ENCODE results near the gene ALDH16A1. TPM values are rescaled to one million over a fixed set of nuclear protein-coding genes. Genes with fewer than 3 reads are reported as not detected.
A peak's percentile ranks its signal among the peaks of the same experiment; 100 is the strongest.
"Not testable (repeated sequence)": the region's sequence is repeated elsewhere in the genome, so short reads cannot be mapped to it uniquely, and the experiment has no call there.

The ALDH16A1 gene
- total RNA-seq, 1 experiment from 2014 or later, result 50.9 TPM

- peak; percentile 73 for DNase-seq (ENCODE audit: low spot score)
- in situ Hi-C loops (cut with HindIII; ENCODE audit: low sequenced_read_pairs), result no loop called here
These were observed 16.5 kb upstream of the ALDH16A1 start for GRCh38 chr19:49436381-49437017.

- DNase-seq (ENCODE audit: low spot score), result peak; percentile 94
- in situ Hi-C loops (cut with HindIII; ENCODE audit: low sequenced_read_pairs), result no loop called here
These were observed 15.8 kb upstream of the ALDH16A1 start for GRCh38 chr19:49437231-49437630.

- DNase-seq (ENCODE audit: low spot score), result peak; percentile 77
- in situ Hi-C loops (cut with HindIII; ENCODE audit: low sequenced_read_pairs), result no loop called here
These were observed 14.8 kb upstream of the ALDH16A1 start for GRCh38 chr19:49438261-49438660.

- DNase-seq (ENCODE audit: low spot score), result no peak
- in situ Hi-C loops (cut with HindIII; ENCODE audit: low sequenced_read_pairs), result no loop called here
These were observed 13.2 kb upstream of the ALDH16A1 start for GRCh38 chr19:49439836-49440235.

- in situ Hi-C loops (cut with HindIII; ENCODE audit: low sequenced_read_pairs), result no loop called here
- peak; percentile 61 for DNase-seq (ENCODE audit: low spot score)
These were observed 12.4 kb upstream of the ALDH16A1 start for GRCh38 chr19:49440439-49441209.

- in situ Hi-C loops (cut with HindIII; ENCODE audit: low sequenced_read_pairs), result no loop called here
- DNase-seq (ENCODE audit: low spot score), result peak; percentile 88
These were observed 11.6 kb upstream of the ALDH16A1 start, which contains the start of gene SLC17A7 for GRCh38 chr19:49441210-49441959. TSS of gene SLC17A7 (minus strand) at chr19:49441527. CDS start at chr19:49441379, 148 bp downstream.

- in situ Hi-C loops (cut with HindIII; ENCODE audit: low sequenced_read_pairs), result no loop called here
- no peak for DNase-seq (ENCODE audit: low spot score)
These were observed 11.1 kb upstream of the ALDH16A1 start for GRCh38 chr19:49441960-49442350.

- in situ Hi-C loops (cut with HindIII; ENCODE audit: low sequenced_read_pairs), result no loop called here
- DNase-seq (ENCODE audit: low spot score), result peak; percentile 87
These were observed 10.7 kb upstream of the ALDH16A1 start for GRCh38 chr19:49442354-49442753.

- DNase-seq (ENCODE audit: low spot score), result peak; percentile 86
- in situ Hi-C loops (cut with HindIII; ENCODE audit: low sequenced_read_pairs), result no loop called here
These were observed 10.2 kb upstream of the ALDH16A1 start for GRCh38 chr19:49442771-49443365.

- in situ Hi-C loops (cut with HindIII; ENCODE audit: low sequenced_read_pairs), result no loop called here
- peak; percentile 100 for DNase-seq (ENCODE audit: low spot score)
These were observed 9.5 kb upstream of the ALDH16A1 start for GRCh38 chr19:49443366-49444099.

GRCh38 chr19:49444100-49444700 is 8.8 kb upstream of the ALDH16A1 start:
- in situ Hi-C loops (cut with HindIII; ENCODE audit: low sequenced_read_pairs), result not testable (repeated sequence)

GRCh38 chr19:49445997-49446396 is 7.0 kb upstream of the ALDH16A1 start:
- in situ Hi-C loops (cut with HindIII; ENCODE audit: low sequenced_read_pairs), result no loop called here
- DNase-seq (ENCODE audit: low spot score), result no peak

More at GRCh38 chr19:49444100-49444700, 8.8 kb upstream of the ALDH16A1 start:
- DNase-seq (ENCODE audit: low spot score), result not testable (repeated sequence)

GRCh38 chr19:49447485-49448431 is 5.3 kb upstream of the ALDH16A1 start:
- in situ Hi-C loops (cut with HindIII; ENCODE audit: low sequenced_read_pairs), result no loop called here
- no peak for DNase-seq (ENCODE audit: low spot score)

- in situ Hi-C loops (cut with HindIII; ENCODE audit: low sequenced_read_pairs), result no loop called here
- no peak for DNase-seq (ENCODE audit: low spot score)
These were observed 4.6 kb upstream of the ALDH16A1 start for GRCh38 chr19:49448432-49448786.

GRCh38 chr19:49450405-49450804 is 2.6 kb upstream of the ALDH16A1 start:
- DNase-seq (ENCODE audit: low spot score), result no peak
- in situ Hi-C loops (cut with HindIII; ENCODE audit: low sequenced_read_pairs), result no loop called here

GRCh38 chr19:49451430-49452181 is 1.4 kb upstream of the ALDH16A1 start, which contains the start of gene PIH1D1:
TSS of gene PIH1D1 (minus strand) at chr19:49451814. CDS start at chr19:49451574, 240 bp downstream.
- DNase-seq (ENCODE audit: low spot score), result peak; percentile 100
- in situ Hi-C loops (cut with HindIII; ENCODE audit: low sequenced_read_pairs), result no loop called here

- in situ Hi-C loops (cut with HindIII; ENCODE audit: low sequenced_read_pairs), result no loop called here
- no peak for DNase-seq (ENCODE audit: low spot score)
These were observed 774 bp downstream of the ALDH16A1 start for GRCh38 chr19:49453757-49454240.
